Neural crest cell (in vitro differentiated cells): ENCODE data around the gene DNM3. TPM values are rescaled to one million over a fixed set of nuclear protein-coding genes. Genes with fewer than 3 reads are reported as not detected.

Experiments
- DNase-seq: peaks from one replicate; pipeline ENCODE4 v3.0.0; 2021; ENCODE audit warnings: low read depth, mixed read lengths, low spot score
- H3K27ac Mint-ChIP-seq: one replicate; pipeline ENCODE4 v1.8.0; 2021; ENCODE audit warnings: mild to moderate bottlenecking, mixed read lengths; ENCODE audit not compliant: unreplicated experiment
- H3K27me3 Mint-ChIP-seq: 2 replicates; pipeline ENCODE4 v1.8.0; 2021; ENCODE audit warnings: low read depth, mild to moderate bottlenecking, mixed read lengths
- H3K36me3 Mint-ChIP-seq: 2 replicates; pipeline ENCODE4 v1.8.0; 2021; ENCODE audit warnings: low read depth, mild to moderate bottlenecking, mixed read lengths
- H3K4me1 Mint-ChIP-seq: 2 replicates; pipeline ENCODE4 v1.8.0; 2021; ENCODE audit warnings: mixed read lengths
- H3K4me3 Mint-ChIP-seq: one replicate; pipeline ENCODE4 v1.8.0; 2021; ENCODE audit warnings: mild to moderate bottlenecking, mixed read lengths
- H3K9me3 Mint-ChIP-seq: 2 replicates; pipeline ENCODE4 v1.8.0; 2021; ENCODE audit warnings: mixed read lengths
- CTCF ChIP-seq: fragments of 200-600 bp; sonication (generic); conservative IDR thresholded peaks from 2 replicates; pipeline ENCODE4 v1.5.0; 2021; ENCODE audit warnings: antibody characterized with exemption, mild to moderate bottlenecking
- total RNA-seq: library from RNA; stranded (reverse); gene quantifications from 2 replicates; pipeline ENCODE4 v1.2.1, GENCODE V29; 2021

The DNM3 gene
- total RNA-seq, 1 donor from 2014 or later, result 3.5 TPM

DNA sequence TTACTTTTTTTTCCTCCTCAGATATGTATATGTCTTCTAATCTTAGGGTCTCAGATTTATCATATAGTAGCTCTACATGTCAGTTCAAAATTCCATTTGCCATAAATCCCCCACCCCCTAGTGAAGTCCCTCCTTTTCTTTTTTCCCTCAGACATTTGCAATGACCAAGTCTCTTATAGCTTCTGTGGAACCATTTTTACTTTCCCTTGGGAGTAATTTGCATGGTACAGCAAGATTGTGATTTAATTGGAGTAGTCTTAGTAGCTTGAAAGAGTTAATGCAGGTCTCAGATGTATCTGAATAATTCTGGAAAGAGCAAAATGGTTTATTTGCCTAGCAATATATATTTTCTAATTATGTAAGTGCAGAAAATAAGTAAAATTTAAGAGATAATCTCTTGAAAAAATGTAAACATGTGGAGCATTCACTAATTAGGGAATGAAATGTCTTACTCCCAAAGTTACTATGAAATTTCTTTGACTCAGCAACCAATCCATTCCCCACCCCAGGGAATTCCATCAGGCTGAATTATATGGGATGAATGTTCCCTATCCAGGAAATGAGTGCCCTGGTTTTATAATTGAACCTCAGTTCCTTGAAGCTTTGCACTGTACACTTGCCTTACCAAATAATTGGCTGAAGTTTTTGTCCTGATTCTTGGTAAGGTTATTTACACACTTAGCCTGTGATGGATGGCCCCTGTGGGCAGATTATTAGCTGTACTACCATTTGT, 267.0 kb downstream of the DNM3 start:
- no peak for DNase-seq
- no peaks in the 10 kb centered on the region for H3K4me1 Mint-ChIP-seq
- H3K36me3 Mint-ChIP-seq, result no peaks in the 10 kb centered on the region
- no peak for TF ChIP-seq CTCF
- no peaks in the 10 kb centered on the region for H3K27me3 Mint-ChIP-seq
- no peak overlapping the region for H3K4me3 Mint-ChIP-seq
- no peak overlapping the region for H3K27ac Mint-ChIP-seq
- no peaks in the 10 kb centered on the region for H3K9me3 Mint-ChIP-seq

DNA sequence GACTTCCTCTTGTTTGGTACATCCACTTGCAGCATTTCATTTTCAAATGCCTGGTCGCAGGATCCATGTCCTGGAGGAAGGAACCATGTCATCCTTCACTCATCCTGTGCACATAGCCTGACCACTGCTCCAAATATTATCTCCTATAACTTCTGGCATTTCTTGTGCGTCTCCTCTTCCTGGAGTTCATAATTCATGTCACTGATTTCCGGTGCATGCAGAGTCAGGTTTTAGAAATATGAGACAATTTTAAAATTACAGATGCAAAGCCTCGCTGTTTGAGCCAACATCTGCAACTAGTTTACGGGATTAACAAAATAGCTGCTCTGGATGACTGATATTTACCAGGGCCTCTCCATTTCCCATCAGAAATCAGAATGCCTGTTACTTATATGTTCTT, 268.1 kb downstream of the DNM3 start:
- Mint-ChIP-seq H3K4me3 (no peak overlapping the region), H3K4me1 (no peaks in the 10 kb centered on the region), H3K36me3 (no peaks in the 10 kb centered on the region), H3K27ac (no peak overlapping the region), H3K9me3 (no peaks in the 10 kb centered on the region), H3K27me3 (no peaks in the 10 kb centered on the region)
- no peak for DNase-seq
- TF ChIP-seq CTCF, result no peak

- TF ChIP-seq CTCF, result no peak
Measured at GRCh38 chr1:172112576-172112975, 271.3 kb downstream of the DNM3 start.

GRCh38 chr1:172117800-172118199, 276.5 kb downstream of the DNM3 start:
- Mint-ChIP-seq H3K27me3 (no peaks in the 10 kb centered on the region), H3K36me3 (peaks cover 6% of the 10 kb centered on the region), H3K27ac (no peak overlapping the region), H3K4me3 (no peak overlapping the region), H3K9me3 (peaks cover 8% of the 10 kb centered on the region), H3K4me1 (no peaks in the 10 kb centered on the region)
- TF ChIP-seq CTCF, result no peak
- DNase-seq, result no peak

More at GRCh38 chr1:172112576-172112975, 271.3 kb downstream of the DNM3 start:
- no peak overlapping the region for H3K27ac Mint-ChIP-seq
- DNase-seq, result no peak
- no peak overlapping the region for H3K4me3 Mint-ChIP-seq
- H3K27me3 Mint-ChIP-seq, result no peaks in the 10 kb centered on the region
- H3K36me3 Mint-ChIP-seq, result no peaks in the 10 kb centered on the region
- H3K4me1 Mint-ChIP-seq, result no peaks in the 10 kb centered on the region
- H3K9me3 Mint-ChIP-seq, result peaks cover 2% of the 10 kb centered on the region

GRCh38 chr1:172118618-172119017, 277.3 kb downstream of the DNM3 start:
- no peaks in the 10 kb centered on the region for H3K4me1 Mint-ChIP-seq
- H3K27ac Mint-ChIP-seq, result no peak overlapping the region
- H3K27me3 Mint-ChIP-seq, result no peaks in the 10 kb centered on the region
- H3K9me3 Mint-ChIP-seq, result peaks cover 8% of the 10 kb centered on the region
- no peak for TF ChIP-seq CTCF
- H3K36me3 Mint-ChIP-seq, result peaks cover 6% of the 10 kb centered on the region
- no peak overlapping the region for H3K4me3 Mint-ChIP-seq
- no peak for DNase-seq
